Right lung (tissue), 10 donors: Measurements from ENCODE around the gene MICOS13. TPM values are rescaled to one million over a fixed set of nuclear protein-coding genes. Genes with fewer than 3 reads are reported as not detected.

Experiments used
- DNase-seq, 2 donors: peaks; one replicate each; pipeline ENCODE4 v3.0.0-alpha.2; 2013
- long read RNA-seq, 8 donors: transcript quantifications; one replicate each; lab custom pipeline, GENCODE V29; 2026
- polyA plus RNA-seq, 5 donors: library from polyadenylated mRNA; unstranded; fragments of 120-200 nt; gene quantifications; one replicate each; pipeline versions ENCODE4 v1.2.1 to v1.2.3, GENCODE V29; 2013; ENCODE audit warnings: inconsistent platforms in 1 of 5, low replicate concordance in 1 of 5; ENCODE audit not compliant: insufficient read length in 5 of 5, insufficient read depth in 1 of 5

The MICOS13 gene, protein sequence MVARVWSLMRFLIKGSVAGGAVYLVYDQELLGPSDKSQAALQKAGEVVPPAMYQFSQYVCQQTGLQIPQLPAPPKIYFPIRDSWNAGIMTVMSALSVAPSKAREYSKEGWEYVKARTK
- 10 to 100 TPM; 24.4 to 66.9 (median 30.4) TPM for polyA plus RNA-seq
- long read RNA-seq, donor 1, transcript C19orf70-201 (4 exons, 896 nt) = major isoform, 73 of 4,417 reads
- long read RNA-seq, donor 1, partial matches to known transcripts = 4,231 of 4,417 reads
- long read RNA-seq, donor 1, other reads (novel, unspliced or antisense) = 110 of 4,417 reads
- long read RNA-seq, donor 2, transcript C19orf70-201 (4 exons, 896 nt) = major isoform, 41 of 55 reads
- long read RNA-seq, donor 2, partial matches to known transcripts = 12 of 55 reads
- long read RNA-seq, donor 2, other reads (novel, unspliced or antisense) = 0 of 55 reads
- long read RNA-seq, donor 3, transcript C19orf70-201 (4 exons, 896 nt) = major isoform, 52 of 99 reads
- long read RNA-seq, donor 3, partial matches to known transcripts = 43 of 99 reads
- long read RNA-seq, donor 3, other reads (novel, unspliced or antisense) = 0 of 99 reads
- long read RNA-seq, donor 4, transcript C19orf70-205 (2 exons, 773 nt) = minor isoform, 6 of 59 reads
- long read RNA-seq, donor 4, transcript C19orf70-201 (4 exons, 896 nt) = major isoform, 33 of 59 reads
- long read RNA-seq, donor 4, partial matches to known transcripts = 20 of 59 reads
- long read RNA-seq, donor 4, other reads (novel, unspliced or antisense) = 0 of 59 reads
- long read RNA-seq, donor 5, transcript C19orf70-201 (4 exons, 896 nt) = major isoform, 78 of 113 reads
- long read RNA-seq, donor 5, partial matches to known transcripts = 31 of 113 reads
- long read RNA-seq, donor 5, other reads (novel, unspliced or antisense) = 0 of 113 reads
- long read RNA-seq, donor 6, transcript C19orf70-205 (2 exons, 773 nt) = minor isoform, 5 of 97 reads
- long read RNA-seq, donor 6, transcript C19orf70-201 (4 exons, 896 nt) = major isoform, 74 of 97 reads
- long read RNA-seq, donor 6, partial matches to known transcripts = 16 of 97 reads
- long read RNA-seq, donor 6, other reads (novel, unspliced or antisense) = 0 of 97 reads
- long read RNA-seq, donor 7, transcript C19orf70-201 (4 exons, 896 nt) = major isoform, 60 of 1,012 reads
- long read RNA-seq, donor 7, partial matches to known transcripts = 946 of 1,012 reads
- long read RNA-seq, donor 7, other reads (novel, unspliced or antisense) = 6 of 1,012 reads
- long read RNA-seq, donor 8, transcript C19orf70-201 (4 exons, 896 nt) = major isoform, 21 of 39 reads
- long read RNA-seq, donor 8, partial matches to known transcripts = 17 of 39 reads
- long read RNA-seq, donor 8, other reads (novel, unspliced or antisense) = 0 of 39 reads

DNA sequence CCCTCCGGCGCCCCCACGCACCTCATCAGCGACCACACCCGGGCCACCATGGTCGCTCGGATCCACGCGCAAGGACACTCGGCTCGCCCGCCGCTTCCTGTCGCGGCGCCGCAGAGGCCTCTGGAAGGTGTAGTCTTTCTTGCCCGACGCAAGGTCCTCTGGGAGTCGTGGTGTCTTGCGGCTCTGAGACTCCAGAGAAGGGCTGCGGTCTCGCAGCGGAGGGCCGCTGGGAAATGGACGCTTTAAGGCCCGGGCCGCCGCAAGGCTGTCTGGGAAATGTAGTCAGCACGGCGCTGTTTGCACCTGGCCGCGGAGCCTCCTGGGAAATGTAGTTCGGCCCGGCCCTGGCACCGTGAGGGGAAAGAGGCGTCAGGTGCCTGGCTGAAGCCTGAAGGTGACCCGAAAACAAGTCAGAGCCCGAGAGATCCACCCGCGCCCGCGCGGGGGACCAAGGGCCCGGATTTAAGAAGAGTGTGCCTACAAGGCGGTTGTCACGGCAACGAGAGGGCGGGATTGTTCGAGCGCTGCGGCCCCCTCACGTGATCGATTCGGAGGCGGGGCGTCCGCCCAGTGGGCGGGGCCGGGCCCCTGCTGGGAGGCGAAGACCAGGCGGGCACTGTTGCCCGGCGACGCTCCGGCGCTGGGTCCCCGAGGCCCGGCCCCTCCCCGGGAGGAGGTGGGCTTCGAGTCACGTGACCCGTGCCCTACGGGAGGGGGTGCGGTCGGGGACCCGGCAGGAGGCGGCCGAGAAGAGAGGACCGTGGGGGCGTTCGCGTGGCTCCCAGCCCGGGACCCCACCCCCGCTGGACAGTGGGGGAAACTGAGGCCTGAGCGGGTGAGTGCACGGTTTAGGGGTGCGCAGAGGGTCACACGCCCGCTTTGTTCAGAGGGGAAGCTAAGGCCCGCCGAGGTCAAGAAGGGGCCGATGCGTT lies at the start of gene MICOS13, which contains the start of gene HSD11B1L:
Gene MICOS13 (minus strand): TSS at position 80 of the 932 bp plus-strand sequence. CDS start 30 bp downstream, at position 50.
Gene HSD11B1L (plus strand): TSS at position 591 of the 932 bp plus-strand sequence. CDS start 3,806 bp downstream, outside the sequence.
- DNase-seq = peak; percentile 99

DNA sequence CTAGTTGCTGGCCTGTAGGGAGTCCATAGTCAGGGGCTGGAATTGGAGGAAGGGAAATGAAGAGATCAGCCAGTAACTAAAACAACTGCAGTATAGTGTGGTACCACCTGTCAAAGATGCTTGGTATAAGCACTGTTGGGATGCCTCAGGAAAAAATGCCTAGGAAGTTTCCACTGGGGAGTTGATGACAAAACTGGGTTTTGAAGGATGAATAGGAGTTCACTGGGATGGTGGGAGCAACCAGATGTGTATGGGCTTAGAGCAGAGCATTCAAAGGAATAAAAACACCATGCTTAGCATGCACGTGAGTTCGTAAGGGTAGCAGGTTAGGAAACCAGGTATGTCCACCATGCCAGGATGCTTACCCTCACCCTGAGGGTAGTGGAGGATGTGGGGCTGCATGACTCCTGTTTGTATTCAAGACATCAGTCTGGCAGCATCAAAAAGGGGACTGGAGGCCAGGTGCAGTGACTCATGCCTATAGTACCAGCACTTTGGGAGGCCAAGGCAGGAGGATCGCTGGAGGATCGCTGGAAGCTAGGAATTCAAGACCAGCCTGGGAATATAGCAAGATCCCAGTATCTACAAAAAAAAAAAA lies 47.2 kb upstream of the MICOS13 start:
- DNase-seq = no peak

DNA sequence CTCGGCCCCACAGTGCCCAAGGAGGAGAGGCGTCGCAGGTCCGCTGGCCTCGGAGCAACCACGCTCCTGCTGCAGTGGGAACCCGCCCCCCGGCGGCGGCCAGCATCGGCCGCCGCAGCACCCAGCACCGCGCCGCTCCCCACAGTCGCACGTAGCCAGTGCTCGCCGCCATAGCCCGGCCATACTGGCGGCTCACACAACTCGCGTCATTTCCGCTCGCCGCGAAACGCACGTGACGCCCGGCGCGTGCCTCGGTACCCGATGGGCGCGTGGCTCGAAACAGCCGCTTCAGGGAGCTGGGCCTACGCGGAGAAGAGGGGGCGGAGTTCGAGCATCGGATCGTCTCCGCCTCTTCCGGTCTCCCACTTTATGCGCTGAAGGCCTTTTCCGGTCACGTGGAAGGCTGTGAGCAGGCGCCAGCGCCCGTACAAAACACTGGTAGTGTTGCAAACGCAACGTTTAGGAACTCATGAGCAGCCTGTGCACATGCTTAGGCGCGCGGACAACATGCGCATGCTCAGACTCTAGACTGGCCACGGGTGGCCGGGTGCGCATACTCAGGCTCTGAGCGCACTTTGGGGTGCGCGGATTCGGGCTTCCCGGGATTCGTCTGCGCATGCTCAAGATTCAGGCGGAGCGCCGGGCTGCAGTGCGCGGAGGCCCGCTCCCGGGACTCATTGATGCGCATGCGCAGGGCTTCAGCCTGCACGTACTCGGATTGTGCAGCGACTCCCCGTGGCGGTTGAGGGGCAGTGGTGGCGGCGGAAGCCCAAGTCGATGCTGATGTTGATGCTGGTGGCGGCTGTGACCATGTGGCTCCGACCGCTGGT lies 39.9 kb upstream of the MICOS13 start, which contains the start of the genes CATSPERD and LONP1:
Gene CATSPERD (plus strand): TSS at position 677 of the 830 bp plus-strand sequence. CDS start 101 bp downstream, at position 778.
Gene LONP1 (minus strand): TSS at position 186 of the 830 bp plus-strand sequence. CDS start 14 bp downstream, at position 172.
- peak; percentile 99 to 100 for DNase-seq

DNA sequence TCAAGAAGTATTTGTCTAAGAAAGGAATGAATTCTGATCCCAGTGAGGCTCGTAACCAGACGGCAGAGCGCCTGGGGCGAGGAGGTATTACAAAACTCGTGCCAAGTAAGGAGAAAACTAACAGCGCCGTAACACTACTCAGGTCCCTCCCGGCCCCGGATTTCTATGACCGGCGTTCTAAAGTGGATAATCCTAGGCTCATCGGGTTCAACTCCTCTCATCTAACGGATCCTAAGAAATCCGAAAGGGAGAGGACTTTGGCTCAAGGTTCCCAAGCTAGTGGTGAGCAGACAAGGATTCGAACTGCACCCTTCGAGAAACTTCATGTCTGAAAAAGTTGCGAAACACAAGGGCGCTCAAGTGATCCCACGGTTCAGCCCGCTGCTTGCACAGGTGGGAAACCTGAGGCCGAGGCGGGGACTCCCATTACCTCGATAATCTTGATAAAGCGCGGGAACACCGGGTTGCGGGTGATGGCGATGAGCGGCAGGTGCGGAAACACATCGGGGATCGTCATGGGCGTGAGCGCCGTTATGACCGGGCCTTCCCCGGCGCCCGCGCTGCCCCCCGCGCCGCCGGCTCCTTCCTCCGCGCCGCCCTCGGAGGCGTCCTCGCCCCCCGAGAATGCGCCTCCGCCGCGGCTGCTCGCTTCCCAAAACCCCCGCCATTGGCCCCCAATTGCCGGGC lies 39.1 kb upstream of the MICOS13 start:
- DNase-seq = no peak

DNA sequence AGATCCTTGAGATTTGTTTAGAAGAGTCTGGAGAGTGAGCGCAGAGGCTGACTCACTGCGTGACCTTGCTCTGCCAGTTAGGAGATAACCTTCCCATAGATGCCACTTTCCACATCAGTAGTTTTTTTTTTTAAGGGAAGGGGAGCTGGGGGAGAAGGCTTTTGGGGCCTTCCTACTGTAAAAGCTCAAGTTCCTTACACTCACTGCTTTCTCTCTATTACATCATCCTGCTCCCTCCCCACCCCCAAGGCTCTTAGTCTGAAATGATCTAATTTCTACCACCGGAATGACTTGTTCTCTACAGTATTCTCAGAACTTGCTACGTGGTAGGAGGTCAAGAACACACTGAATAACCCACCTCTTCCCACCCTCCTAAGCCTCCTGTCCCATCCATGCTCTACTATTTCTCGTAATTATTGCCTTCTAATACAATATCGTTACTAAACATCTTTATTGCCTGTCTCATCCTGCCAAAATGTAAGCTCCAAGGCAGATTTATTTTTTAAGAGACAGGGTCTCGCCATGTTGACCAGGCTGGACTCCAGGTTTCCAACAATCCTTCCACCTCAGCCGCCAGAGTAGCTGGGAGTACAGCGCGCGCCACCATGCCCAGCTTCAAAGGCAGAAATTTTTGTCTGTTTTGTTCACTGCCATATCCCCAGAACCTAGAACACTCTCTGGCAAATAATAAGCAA lies 38.4 kb upstream of the MICOS13 start:
- DNase-seq = no peak

DNA sequence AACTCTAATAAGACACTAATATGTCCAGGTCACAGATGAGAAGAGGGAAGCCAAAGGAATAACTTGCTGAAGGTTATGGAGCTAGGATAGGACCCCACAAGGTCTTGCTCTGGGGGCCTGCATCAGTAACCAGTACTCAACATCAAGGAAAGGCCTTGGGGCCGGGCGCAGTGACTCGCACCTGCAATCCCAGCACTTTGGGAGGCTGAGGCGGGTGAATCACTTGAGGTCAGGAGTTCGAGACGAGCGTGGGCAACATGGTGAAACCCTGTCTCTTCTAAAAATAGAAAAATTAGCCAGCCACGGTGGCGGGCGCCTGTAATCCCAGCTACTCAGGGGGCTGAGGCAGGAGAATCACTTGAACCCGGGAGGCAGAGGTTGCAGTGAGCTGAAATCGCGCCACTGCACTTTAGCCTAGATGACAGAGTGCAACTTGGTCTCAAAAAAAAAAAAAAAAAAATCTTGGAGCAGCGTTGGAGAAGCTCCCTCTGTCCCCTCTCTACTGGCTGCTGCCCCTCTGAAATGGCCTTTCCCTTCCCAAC lies 37.8 kb upstream of the MICOS13 start:
- no peak for DNase-seq

DNA sequence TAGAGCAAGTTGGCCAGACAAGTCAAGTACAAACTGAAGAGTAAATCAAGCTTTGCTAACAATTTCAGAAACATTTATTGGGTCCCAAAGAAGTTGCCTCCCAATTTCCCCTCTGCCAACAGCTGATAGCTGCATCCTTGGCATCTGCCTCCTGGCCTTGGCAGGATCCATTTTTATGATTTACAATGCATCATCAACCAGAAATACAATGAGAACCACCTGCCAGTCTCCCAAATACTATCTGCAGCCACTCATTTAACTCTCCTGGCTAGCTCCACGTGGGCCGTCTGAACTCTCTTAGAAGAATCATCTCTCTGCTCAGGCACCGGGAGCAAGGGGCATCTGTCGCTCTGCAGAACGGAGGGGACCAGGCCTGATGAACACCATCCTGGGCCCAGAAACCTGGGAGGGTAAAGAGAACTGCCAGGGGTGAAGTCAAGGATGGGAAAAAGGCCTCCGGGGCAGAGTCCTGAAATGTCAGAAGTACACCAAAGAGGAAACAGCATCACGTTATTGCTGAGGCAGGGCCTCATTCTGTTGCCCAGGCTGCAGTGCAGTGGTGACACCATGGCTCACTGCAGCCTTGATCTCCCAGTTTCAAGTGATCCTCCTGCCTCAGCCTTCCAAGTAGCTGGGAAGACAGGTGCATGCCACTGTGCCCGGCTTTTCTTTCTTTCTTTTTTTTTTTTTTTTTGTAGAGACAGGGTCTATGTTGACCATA lies 37.1 kb upstream of the MICOS13 start:
- no peak for DNase-seq

DNA sequence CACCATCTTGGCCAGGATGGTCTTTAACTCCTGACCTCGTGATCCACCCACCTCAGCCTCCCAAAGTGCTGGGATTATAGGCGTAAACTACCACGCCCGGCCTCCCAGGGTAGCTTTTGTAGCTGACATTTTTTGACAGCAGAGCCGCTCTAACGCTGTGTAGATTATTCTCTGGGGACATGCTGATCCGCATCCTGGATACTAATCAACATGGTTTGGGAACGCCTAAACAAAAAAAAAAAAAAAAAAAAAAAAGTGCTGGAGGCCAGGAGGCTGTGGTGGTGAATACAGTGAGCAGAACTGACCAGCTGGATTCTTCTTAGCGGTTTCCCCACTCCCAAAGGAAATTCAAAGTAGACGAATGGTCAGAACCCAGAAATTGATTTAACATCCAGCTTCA lies 34.5 kb upstream of the MICOS13 start:
- no peak for DNase-seq

DNA sequence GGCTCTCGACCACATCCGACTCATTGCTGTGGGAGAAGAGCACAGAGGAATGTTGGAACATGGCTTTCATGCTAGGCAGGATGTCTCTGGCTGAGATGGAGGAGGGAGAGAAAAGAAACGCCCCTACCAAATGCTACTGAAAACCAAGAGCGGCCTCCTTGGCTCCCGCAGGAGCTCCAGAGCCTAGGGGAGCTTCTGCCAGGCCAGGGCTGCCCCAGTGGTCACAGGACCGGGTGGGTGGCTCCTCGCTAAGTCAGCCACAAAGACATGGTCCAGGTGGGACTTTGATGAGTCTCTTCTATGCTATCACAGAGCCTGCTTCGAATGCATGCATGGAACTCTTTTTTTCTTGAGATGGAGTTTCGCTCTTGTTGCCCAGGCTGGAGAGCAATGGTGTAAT lies 32.9 kb upstream of the MICOS13 start:
- no peak for DNase-seq

DNA sequence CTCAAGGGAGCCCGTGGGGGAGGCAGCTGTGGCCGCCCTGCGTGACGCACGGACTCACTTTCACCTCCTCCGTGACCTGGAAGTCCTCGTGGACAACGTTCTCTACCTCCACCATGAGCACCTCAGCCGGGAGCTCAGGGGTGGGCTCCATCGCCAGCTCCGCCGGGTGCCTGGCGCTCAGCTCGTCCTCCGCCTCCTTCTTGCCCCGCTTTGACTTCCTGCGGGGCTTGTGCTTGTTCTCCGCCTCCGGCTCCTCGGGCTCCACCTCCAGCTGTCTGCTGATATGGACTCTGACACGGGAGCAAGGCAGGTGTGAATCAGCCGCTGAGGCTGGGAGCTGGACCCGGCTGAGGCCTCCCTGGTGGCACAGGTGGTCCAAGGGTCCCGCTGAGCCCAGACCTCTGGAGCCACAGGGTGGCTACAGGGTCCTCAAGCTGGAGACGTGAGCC lies 31.4 kb upstream of the MICOS13 start:
- DNase-seq = no peak

DNA sequence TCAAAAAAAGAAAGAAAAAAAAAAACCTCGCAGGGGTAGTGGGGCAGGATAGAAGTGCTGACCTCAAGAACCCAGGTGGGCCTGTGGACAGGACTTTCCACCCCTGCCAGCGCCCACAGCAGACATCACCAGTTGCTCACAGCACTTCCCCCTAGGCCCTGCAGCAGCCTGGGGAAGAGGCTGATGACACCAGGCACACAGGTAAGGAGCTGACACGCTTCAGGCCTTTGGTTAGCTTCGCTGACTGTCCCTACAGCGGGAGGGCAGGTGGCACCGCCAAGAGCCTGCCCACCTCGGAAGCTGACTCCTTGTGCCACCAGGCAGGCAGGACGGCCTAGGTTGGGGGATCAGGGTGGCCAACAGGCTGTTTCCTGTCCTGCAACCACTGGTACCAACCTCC lies 30.7 kb upstream of the MICOS13 start:
- no peak for DNase-seq

DNA sequence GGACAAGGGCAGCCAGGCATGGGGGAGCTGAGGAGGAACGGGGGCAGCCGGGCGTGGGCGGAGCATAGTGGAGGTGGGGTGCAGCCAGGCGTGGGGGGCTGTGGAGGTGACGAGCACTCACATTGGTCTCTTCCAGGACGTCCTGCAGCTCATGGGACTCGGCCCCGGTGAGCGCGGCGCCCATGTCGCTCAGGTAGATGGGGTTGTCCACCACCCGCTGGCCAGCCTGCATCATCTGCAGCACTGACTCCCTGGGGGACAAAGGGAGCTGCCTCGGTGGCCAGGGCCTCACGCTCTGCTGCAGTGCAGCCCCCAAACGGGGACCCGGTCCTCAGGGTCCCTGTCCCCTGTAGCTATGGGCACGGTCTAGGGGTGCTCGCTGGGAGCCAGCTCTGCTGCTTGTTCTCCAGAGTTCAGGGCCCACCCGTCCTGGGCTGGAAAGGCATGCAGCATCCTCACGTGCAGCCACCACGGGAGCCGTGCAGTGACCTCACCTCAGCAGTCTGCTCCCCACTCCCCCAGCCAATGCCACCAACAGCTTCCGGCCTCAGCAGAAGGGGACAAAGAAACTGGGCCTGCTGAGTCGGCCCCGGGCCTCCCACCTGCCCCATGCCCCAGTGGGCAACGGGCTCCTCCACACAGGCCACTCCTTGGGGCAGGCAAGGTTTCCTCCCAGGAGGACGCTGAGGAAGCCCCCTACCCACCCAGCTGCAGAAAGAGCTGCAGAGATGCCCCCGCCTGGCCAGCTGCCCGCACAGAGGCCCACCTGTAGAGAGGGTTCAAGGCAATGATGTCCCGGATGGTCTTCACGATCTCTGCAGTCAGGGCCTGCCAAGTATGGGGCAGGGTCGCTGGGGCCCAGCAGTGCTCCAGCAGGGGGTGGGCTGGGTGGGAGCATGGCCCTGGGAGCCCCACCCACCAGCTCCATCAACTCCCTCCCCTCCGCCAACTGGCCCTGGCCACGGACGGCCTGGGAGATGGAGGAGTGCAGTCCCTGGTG lies 27.6 kb upstream of the MICOS13 start:
- DNase-seq = no peak

DNA sequence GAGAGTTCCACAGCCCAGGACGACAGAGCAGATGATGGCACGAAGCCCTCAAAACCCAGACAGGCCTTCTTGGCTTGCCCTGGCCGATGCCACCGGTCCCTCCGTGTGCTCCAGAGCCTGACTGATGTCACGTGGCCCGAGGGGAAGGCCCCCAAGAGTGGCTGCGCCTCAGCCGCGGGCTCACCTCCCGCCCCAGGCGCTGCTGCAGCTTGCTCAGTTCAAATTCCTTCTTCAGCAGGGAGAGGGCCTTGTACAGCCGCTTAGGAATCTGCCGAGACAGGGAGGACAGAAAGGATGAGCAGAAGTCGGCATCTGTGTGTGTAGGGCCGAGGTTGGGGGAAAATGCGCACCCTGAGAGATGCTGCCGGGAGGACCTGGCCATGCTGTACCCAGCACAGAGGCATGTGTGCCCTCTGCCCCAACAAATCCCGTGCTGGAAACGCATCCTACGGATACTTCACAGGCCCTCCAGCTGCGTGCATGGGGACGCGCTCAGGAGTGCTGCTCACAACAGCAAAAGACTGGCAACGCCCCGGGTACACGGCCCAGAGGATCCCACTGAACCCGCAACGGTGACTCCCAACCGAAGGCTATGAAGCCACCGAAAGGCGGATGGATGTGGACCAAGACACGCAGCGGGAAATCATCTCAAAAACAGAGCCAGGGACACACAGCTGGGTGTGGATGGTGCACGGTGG lies 26.7 kb upstream of the MICOS13 start:
- DNase-seq = no peak

DNA sequence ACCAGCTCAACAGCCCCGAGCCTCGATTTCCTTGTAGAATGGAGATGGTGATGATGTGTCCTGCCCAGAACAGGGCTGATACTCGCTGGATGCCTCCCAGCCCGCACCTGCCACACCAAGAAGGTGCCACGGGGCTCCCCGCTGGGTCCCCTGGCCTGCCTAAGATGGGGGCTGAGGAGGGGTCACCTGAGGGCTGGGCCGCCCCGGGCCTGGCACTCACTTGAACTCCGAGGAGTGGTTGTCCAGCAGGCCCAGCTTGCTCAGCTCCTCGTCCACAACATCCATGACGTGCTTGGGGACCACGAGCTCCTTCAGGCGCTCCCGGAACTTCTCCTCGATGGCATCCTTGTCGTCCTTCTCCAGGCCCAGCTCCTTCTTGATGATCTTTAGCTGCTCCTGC lies 25.2 kb upstream of the MICOS13 start:
- no peak for DNase-seq
